ENCODE measurements around the gene CLMN. TPM values are rescaled to one million over a fixed set of nuclear protein-coding genes. Genes with fewer than 3 reads are reported as not detected.

CLMN gene
- total and polyA plus RNA-seq, 2 of the 13 experiments (the other 11 are each of a cell fraction or from before 2014, with no cell fraction given) = 15.1 to 16.7 TPM

- TF ChIP-seq ZBTB44 (CRISPR knock-in tag; IDR thresholded peaks at IDR 0.05) (no peak), SP5 (CRISPR knock-in tag; IDR thresholded peaks at IDR 0.05; ENCODE audit: borderline replicate concordance, low read depth) (peak; percentile 81), ZFP91 (CRISPR knock-in tag; IDR thresholded peaks at IDR 0.05; ENCODE audit: borderline replicate concordance) (peak; percentile 98), AHDC1 (CRISPR knock-in tag; IDR thresholded peaks at IDR 0.05; ENCODE audit: borderline replicate concordance) (no peak; the same call in 1 of the 2 replicates), PITX1 (CRISPR knock-in tag; IDR thresholded peaks at IDR 0.05) (peak; percentile 26; the same call in 1 of the 2 replicates), PATZ1 (CRISPR knock-in tag; IDR thresholded peaks at IDR 0.05) (peak; percentile 63), RCOR2 (CRISPR knock-in tag; IDR thresholded peaks at IDR 0.05) (peak; percentile 100), MIER2 (CRISPR knock-in tag; IDR thresholded peaks at IDR 0.05) (0 out of 2 replicates have a peak, but pooled peaks have one; percentile 40), ZBTB33 (CRISPR knock-in tag; IDR thresholded peaks at IDR 0.05) (0 out of 2 replicates have a peak, but pooled peaks have one; percentile 32)
Observed at GRCh38 chr14:95295600-95296376, 23.9 kb downstream of the CLMN start (continued).

Measured in HepG2 (cell line).